HEK293 (cell line): ENCODE data around the gene TSSK6.

Experiments
- ATF2 ChIP-seq: fragments of 450-650 bp; formaldehyde crosslinking; IDR thresholded peaks from 2 replicates; pipeline ENCODE4 v1.5.1; 2016; ENCODE audit warnings: missing biosample characterization, missing genetic modification characterization, low read depth
- CTCF ChIP-seq: fragments of 450-650 bp; formaldehyde crosslinking; IDR thresholded peaks from 2 replicates; pipeline ENCODE4 v1.5.1; 2016; ENCODE audit warnings: missing biosample characterization, missing genetic modification characterization
- KLF10 ChIP-seq: fragments of 450-650 bp; IDR thresholded peaks from 2 replicates; pipeline ENCODE4 v1.5.1; 2018; ENCODE audit warnings: missing biosample characterization, mild to moderate bottlenecking, missing genetic modification characterization
- KLF7 ChIP-seq: fragments of 450-650 bp; formaldehyde crosslinking; IDR thresholded peaks from 2 replicates; pipeline ENCODE4 v1.5.1; 2016; ENCODE audit warnings: missing biosample characterization, missing genetic modification characterization, borderline replicate concordance
- SP2 ChIP-seq: fragments of 450-650 bp; formaldehyde crosslinking; IDR thresholded peaks from 2 replicates; pipeline ENCODE4 v1.5.1; 2016; ENCODE audit warnings: missing biosample characterization, missing genetic modification characterization
- ZBTB20 ChIP-seq: fragments of 450-650 bp; formaldehyde crosslinking; IDR thresholded peaks from 2 replicates; pipeline ENCODE4 v1.5.1; 2016; ENCODE audit warnings: missing biosample characterization, missing genetic modification characterization
- ZBTB26 ChIP-seq: fragments of 450-650 bp; formaldehyde crosslinking; optimal IDR thresholded peaks from 2 replicates; pipeline ENCODE3; 2016; ENCODE audit warnings: missing biosample characterization, mild to moderate bottlenecking, missing genetic modification characterization
- ZBTB8A ChIP-seq: fragments of 450-650 bp; formaldehyde crosslinking; IDR thresholded peaks from 2 replicates; pipeline ENCODE4 v1.5.1; 2016; ENCODE audit warnings: missing biosample characterization, missing genetic modification characterization
- ZNF416 ChIP-seq: fragments of 450-650 bp; formaldehyde crosslinking; IDR thresholded peaks from 2 replicates; pipeline ENCODE4 v1.5.1; 2016; ENCODE audit warnings: missing biosample characterization, missing genetic modification characterization
- ZNF561 ChIP-seq: fragments of 450-650 bp; IDR thresholded peaks from 2 replicates; pipeline ENCODE4 v1.5.1; 2018; ENCODE audit warnings: missing biosample characterization, missing genetic modification characterization, borderline replicate concordance
- ZNF600 ChIP-seq: fragments of 450-650 bp; formaldehyde crosslinking; IDR thresholded peaks from 2 replicates; pipeline ENCODE4 v1.5.1; 2016; ENCODE audit warnings: missing biosample characterization, missing genetic modification characterization

GRCh38 chr19:19538061-19538784 is 22.9 kb upstream of the TSSK6 start, which contains the start of gene CILP2:
- TF ChIP-seq KLF7 (tag by site-specific recombination) (no peak), CTCF (peak; percentile 28; the same call in 1 of the 2 replicates), ZNF600 (peak; percentile 89), ZNF561 (tag by site-specific recombination) (no peak), ZBTB26 (tag by site-specific recombination) (peak; percentile 42), ZBTB8A (no peak), KLF10 (tag by site-specific recombination) (no peak), SP2 (peak; percentile 46), ATF2 (tag by site-specific recombination) (no peak), ZBTB20 (tag by site-specific recombination) (peak; percentile 32), ZNF416 (tag by site-specific recombination) (no peak)
